OCI-LY1 (cell line): Measurements from ENCODE around the gene GNA14.

ENCODE experiments used
- H2AFZ ChIP-seq: fragments of 200-600 bp; sonication (generic), shearing (Covaris generic); 2 replicates; pipeline ENCODE4 v1.6.0; 2014; ENCODE audit warnings: antibody characterized with exemption, mild to moderate bottlenecking, low read length
- H3F3A ChIP-seq: fragments of 200-600 bp; sonication (generic), shearing (Covaris generic); 2 replicates; pipeline ENCODE4 v1.6.0; 2014; ENCODE audit warnings: mild to moderate bottlenecking, antibody characterized with exemption, low read length, moderate library complexity; ENCODE audit not compliant: insufficient read depth
- H3K27ac ChIP-seq: fragments of 200-600 bp; sonication (generic); 2 replicates; pipeline ENCODE4 v1.5.1; 2014; ENCODE audit warnings: low read length, mixed run types, mild to moderate bottlenecking, low read depth; ENCODE audit not compliant: poor library complexity, severe bottlenecking
- H3K27me3 ChIP-seq: fragments of 200-600 bp; sonication (generic); 2 replicates; pipeline ENCODE4 v1.6.0; 2014; ENCODE audit warnings: antibody characterized with exemption, mild to moderate bottlenecking, low read length, moderate library complexity; ENCODE audit not compliant: insufficient read depth
- H3K36me3 ChIP-seq: fragments of 200-600 bp; sonication (generic); 2 replicates; pipeline ENCODE4 v1.6.1; 2014; ENCODE audit warnings: mild to moderate bottlenecking, antibody characterized with exemption, low read length, moderate library complexity, mixed read lengths; ENCODE audit not compliant: insufficient read depth
- H3K4me1 ChIP-seq: fragments of 200-600 bp; sonication (generic); 2 replicates; pipeline ENCODE4 v1.5.1; 2014; ENCODE audit warnings: mild to moderate bottlenecking, low read length, moderate library complexity; ENCODE audit not compliant: insufficient read depth, severe bottlenecking
- H3K4me2 ChIP-seq: fragments of 200-600 bp; sonication (generic), shearing (Covaris generic); 2 replicates; pipeline ENCODE4 v1.6.1; 2014; ENCODE audit warnings: low read length
- H3K4me3 ChIP-seq: fragments of 200-600 bp; sonication (generic); 2 replicates; pipeline ENCODE4 v1.5.1; 2014; ENCODE audit warnings: low read length, low read depth, mild to moderate bottlenecking, mixed read lengths; ENCODE audit not compliant: poor library complexity, severe bottlenecking
- H3K79me2 ChIP-seq: fragments of 200-600 bp; shearing (Covaris generic); 2 replicates; pipeline ENCODE4 v1.6.1; 2016; ENCODE audit warnings: mixed run types, low read length, mixed read lengths; ENCODE audit not compliant: insufficient read depth
- H3K9ac ChIP-seq: fragments of 200-600 bp; sonication (generic), shearing (Covaris generic); 2 replicates; pipeline ENCODE4 v1.6.1; 2014; ENCODE audit warnings: mild to moderate bottlenecking, low read length, mixed read lengths
- H3K9me2 ChIP-seq: fragments of 200-600 bp; sonication (generic), shearing (Covaris generic); 2 replicates; pipeline ENCODE4 v1.6.1; 2014; ENCODE audit warnings: low read depth, mild to moderate bottlenecking, low read length, mixed read lengths
- H3K9me3 ChIP-seq: fragments of 200-600 bp; shearing (Covaris generic); 2 replicates; pipeline ENCODE4 v1.6.1; 2014; ENCODE audit warnings: low read length, mixed read lengths
- H4K20me1 ChIP-seq: fragments of 200-600 bp; sonication (generic), shearing (Covaris generic); 2 replicates; pipeline ENCODE4 v1.6.0; 2016; ENCODE audit warnings: mild to moderate bottlenecking, low read length; ENCODE audit not compliant: insufficient read depth
- EZH2 ChIP-seq: fragments of 200-600 bp; sonication (generic), shearing (Covaris generic); IDR thresholded peaks from 2 replicates; pipeline ENCODE4 v1.8.0; 2017; ENCODE audit warnings: borderline replicate concordance, mixed run types, mild to moderate bottlenecking, antibody characterized with exemption, low read length, moderate library complexity, mixed read lengths
- TF ChIP-seq, protein P1 (sequence below): fragments of 200-600 bp; sonication (generic), shearing (Covaris generic); IDR thresholded peaks from 2 replicates; pipeline ENCODE4 v1.5.1; 2017; ENCODE audit warnings: mild to moderate bottlenecking, antibody characterized with exemption, low read length, moderate library complexity, mixed read lengths

GNA14 gene

GRCh38 chr9:77429928-77430327 lies 218.2 kb downstream of the GNA14 start:
- no peak overlapping the region for H3K4me2 ChIP-seq

GRCh38 chr9:77427256-77427927 lies 220.7 kb downstream of the GNA14 start:
- Histone ChIP-seq H2AFZ (no peak overlapping the region), H3K4me3 (no peak overlapping the region), H3K9me3 (no peaks in the 10 kb centered on the region), H3K79me2 (no peaks in the 10 kb centered on the region), H3K9me2 (no peaks in the 10 kb centered on the region), H3K27me3 (no peaks in the 10 kb centered on the region), H3F3A (no peaks in the 10 kb centered on the region), H3K36me3 (no peaks in the 10 kb centered on the region), H3K9ac (no peak overlapping the region), H3K4me1 (no peaks in the 10 kb centered on the region), H3K4me2 (no peak overlapping the region), H4K20me1 (no peaks in the 10 kb centered on the region), H3K27ac (no peak overlapping the region)
- no peak for TF ChIP-seq EZH2
- TF ChIP-seq, protein P1, sequence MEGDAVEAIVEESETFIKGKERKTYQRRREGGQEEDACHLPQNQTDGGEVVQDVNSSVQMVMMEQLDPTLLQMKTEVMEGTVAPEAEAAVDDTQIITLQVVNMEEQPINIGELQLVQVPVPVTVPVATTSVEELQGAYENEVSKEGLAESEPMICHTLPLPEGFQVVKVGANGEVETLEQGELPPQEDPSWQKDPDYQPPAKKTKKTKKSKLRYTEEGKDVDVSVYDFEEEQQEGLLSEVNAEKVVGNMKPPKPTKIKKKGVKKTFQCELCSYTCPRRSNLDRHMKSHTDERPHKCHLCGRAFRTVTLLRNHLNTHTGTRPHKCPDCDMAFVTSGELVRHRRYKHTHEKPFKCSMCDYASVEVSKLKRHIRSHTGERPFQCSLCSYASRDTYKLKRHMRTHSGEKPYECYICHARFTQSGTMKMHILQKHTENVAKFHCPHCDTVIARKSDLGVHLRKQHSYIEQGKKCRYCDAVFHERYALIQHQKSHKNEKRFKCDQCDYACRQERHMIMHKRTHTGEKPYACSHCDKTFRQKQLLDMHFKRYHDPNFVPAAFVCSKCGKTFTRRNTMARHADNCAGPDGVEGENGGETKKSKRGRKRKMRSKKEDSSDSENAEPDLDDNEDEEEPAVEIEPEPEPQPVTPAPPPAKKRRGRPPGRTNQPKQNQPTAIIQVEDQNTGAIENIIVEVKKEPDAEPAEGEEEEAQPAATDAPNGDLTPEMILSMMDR: no peak

More at GRCh38 chr9:77429928-77430327, 218.2 kb downstream of the GNA14 start:
- Histone ChIP-seq H3K36me3 (no peaks in the 10 kb centered on the region), H3K4me1 (no peaks in the 10 kb centered on the region), H3K9me2 (no peaks in the 10 kb centered on the region), H3F3A (no peaks in the 10 kb centered on the region), H3K4me3 (no peak overlapping the region), H2AFZ (no peak overlapping the region), H4K20me1 (no peaks in the 10 kb centered on the region), H3K27ac (no peak overlapping the region), H3K27me3 (no peaks in the 10 kb centered on the region), H3K9ac (no peak overlapping the region), H3K9me3 (no peaks in the 10 kb centered on the region), H3K79me2 (no peaks in the 10 kb centered on the region)
- TF ChIP-seq, protein P1: no peak
- TF ChIP-seq EZH2: no peak

GRCh38 chr9:77426712-77427111 lies 221.4 kb downstream of the GNA14 start:
- H3K9ac ChIP-seq: no peak overlapping the region
- no peak overlapping the region for H2AFZ ChIP-seq
- H3K4me1 ChIP-seq: no peaks in the 10 kb centered on the region
- H3K36me3 ChIP-seq: no peaks in the 10 kb centered on the region
- H3K79me2 ChIP-seq: no peaks in the 10 kb centered on the region
- no peaks in the 10 kb centered on the region for H3K27me3 ChIP-seq
- no peaks in the 10 kb centered on the region for H3K9me2 ChIP-seq
- no peak overlapping the region for H3K4me3 ChIP-seq
- no peak overlapping the region for H3K4me2 ChIP-seq
- TF ChIP-seq, protein P1: no peak
- no peak for TF ChIP-seq EZH2
- no peaks in the 10 kb centered on the region for H3F3A ChIP-seq
- no peaks in the 10 kb centered on the region for H3K9me3 ChIP-seq
- no peaks in the 10 kb centered on the region for H4K20me1 ChIP-seq
- H3K27ac ChIP-seq: no peak overlapping the region
